ENCODE measurements around the gene IMPA2.
"Not testable (repeated sequence)": the region's sequence is repeated elsewhere in the genome, so short reads cannot be mapped to it uniquely, and the experiment has no call there.

DNA sequence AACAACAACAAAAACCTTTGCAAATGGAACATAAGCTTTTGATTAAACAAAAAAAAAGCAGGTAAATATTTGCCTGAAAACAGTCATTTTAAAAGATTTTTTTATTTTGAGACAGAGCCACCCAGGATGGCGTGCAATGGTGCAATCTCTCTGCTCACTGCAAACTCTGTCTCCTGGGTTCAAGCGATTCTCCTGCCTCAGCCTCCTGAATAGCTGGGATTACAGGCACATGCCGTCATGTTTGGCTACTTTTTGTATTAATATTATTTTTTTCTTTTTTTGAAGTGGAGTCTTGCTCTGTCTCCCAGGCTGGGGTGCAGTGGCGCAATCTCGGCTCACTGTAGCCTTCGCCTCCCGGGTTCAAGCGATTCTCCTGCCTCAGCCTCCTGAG, 10.5 kb upstream of the IMPA2 start:
- TF ChIP-seq CEBPB (IDR thresholded peaks at IDR 0.05; ENCODE audit: low read depth, low read length); SMC3 (IDR thresholded peaks at IDR 0.05; ENCODE audit: low read depth, low read length); MAFK (IDR thresholded peaks at IDR 0.05; ENCODE audit: low read depth, low read length); POLR2A (IDR thresholded peaks at IDR 0.05; ENCODE audit: low read depth, low read length); RFX5 (IDR thresholded peaks at IDR 0.05; ENCODE audit: low read depth, low read length); RAD21 (IDR thresholded peaks at IDR 0.05; ENCODE audit: low read length); CHD1 (IDR thresholded peaks at IDR 0.05; ENCODE audit: low read depth, low read length); BHLHE40 (IDR thresholded peaks at IDR 0.05; ENCODE audit: low read depth, low read length); FOS (IDR thresholded peaks at IDR 0.05; ENCODE audit: low read depth, low read length); MXI1 (IDR thresholded peaks at IDR 0.05; ENCODE audit: borderline replicate concordance, low read depth, low read length): not testable (repeated sequence)
- TF ChIP-seq, protein P1, sequence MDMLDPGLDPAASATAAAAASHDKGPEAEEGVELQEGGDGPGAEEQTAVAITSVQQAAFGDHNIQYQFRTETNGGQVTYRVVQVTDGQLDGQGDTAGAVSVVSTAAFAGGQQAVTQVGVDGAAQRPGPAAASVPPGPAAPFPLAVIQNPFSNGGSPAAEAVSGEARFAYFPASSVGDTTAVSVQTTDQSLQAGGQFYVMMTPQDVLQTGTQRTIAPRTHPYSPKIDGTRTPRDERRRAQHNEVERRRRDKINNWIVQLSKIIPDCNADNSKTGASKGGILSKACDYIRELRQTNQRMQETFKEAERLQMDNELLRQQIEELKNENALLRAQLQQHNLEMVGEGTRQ (IDR thresholded peaks at IDR 0.05; ENCODE audit: low read depth, low read length), result not testable (repeated sequence)
- TF ChIP-seq, protein P2, sequence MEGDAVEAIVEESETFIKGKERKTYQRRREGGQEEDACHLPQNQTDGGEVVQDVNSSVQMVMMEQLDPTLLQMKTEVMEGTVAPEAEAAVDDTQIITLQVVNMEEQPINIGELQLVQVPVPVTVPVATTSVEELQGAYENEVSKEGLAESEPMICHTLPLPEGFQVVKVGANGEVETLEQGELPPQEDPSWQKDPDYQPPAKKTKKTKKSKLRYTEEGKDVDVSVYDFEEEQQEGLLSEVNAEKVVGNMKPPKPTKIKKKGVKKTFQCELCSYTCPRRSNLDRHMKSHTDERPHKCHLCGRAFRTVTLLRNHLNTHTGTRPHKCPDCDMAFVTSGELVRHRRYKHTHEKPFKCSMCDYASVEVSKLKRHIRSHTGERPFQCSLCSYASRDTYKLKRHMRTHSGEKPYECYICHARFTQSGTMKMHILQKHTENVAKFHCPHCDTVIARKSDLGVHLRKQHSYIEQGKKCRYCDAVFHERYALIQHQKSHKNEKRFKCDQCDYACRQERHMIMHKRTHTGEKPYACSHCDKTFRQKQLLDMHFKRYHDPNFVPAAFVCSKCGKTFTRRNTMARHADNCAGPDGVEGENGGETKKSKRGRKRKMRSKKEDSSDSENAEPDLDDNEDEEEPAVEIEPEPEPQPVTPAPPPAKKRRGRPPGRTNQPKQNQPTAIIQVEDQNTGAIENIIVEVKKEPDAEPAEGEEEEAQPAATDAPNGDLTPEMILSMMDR (conservative IDR thresholded peaks at IDR 0.05; ENCODE audit: low read depth, low read length), result not testable (repeated sequence)
